Lung (tissue), 12 donors: ENCODE results near the gene SPAM1. TPM values are rescaled to one million over a fixed set of nuclear protein-coding genes. Genes with fewer than 3 reads are reported as not detected.
"Not testable (repeated sequence)": the region's sequence is repeated elsewhere in the genome, so short reads cannot be mapped to it uniquely, and the experiment has no call there.

ENCODE experiments used
- ATAC-seq: fragments of 200-7000 bp; cut with Tn5 transposase; one replicate; pipeline ENCODE4 v1.9.1; 2020; ENCODE audit warnings: moderate number of reproducible peaks; ENCODE audit not compliant: insufficient read depth, low FRiP score
- DNase-seq, 3 donors: peaks; one replicate each; pipeline ENCODE4 v3.0.0-alpha.2; 2013 to 2017
- H3K27ac ChIP-seq, 2 donors: one replicate each; pipeline ENCODE4 v1.5.1; 2013; ENCODE audit warnings: mild to moderate bottlenecking in 2 of 2, moderate library complexity in 2 of 2, control low read depth in 1 of 2, inconsistent platforms in 1 of 2, low read depth in 1 of 2, low read length in 1 of 2
- H3K27me3 ChIP-seq, 3 donors: one replicate each; pipeline ENCODE4 v1.5.1; 2013; ENCODE audit warnings: low read length in 2 of 3; ENCODE audit not compliant: control insufficient read depth in 3 of 3, insufficient read depth in 3 of 3
- H3K36me3 ChIP-seq, 4 donors: one replicate each; pipeline ENCODE4 v1.5.1; 2013; ENCODE audit warnings: low read length in 4 of 4, mild to moderate bottlenecking in 1 of 4, moderate library complexity in 1 of 4; ENCODE audit not compliant: control insufficient read depth in 4 of 4, insufficient read depth in 4 of 4
- H3K4me1 ChIP-seq, 5 donors: one replicate each; pipeline ENCODE4 v1.5.1; 2013; ENCODE audit warnings: low read length in 5 of 5, mild to moderate bottlenecking in 2 of 5, moderate library complexity in 1 of 5; ENCODE audit not compliant: control insufficient read depth in 5 of 5, insufficient read depth in 5 of 5
- H3K4me3 ChIP-seq: one replicate; pipeline ENCODE4 v1.5.1; 2013; ENCODE audit warnings: mild to moderate bottlenecking, control low read depth, moderate library complexity
- H3K9ac ChIP-seq, 2 donors: one replicate each; pipeline ENCODE4 v1.5.1; 2013; ENCODE audit warnings: low read length in 2 of 2, control low read depth in 1 of 2; ENCODE audit not compliant: insufficient read depth in 1 of 2
- H3K9me3 ChIP-seq, 4 donors: one replicate each; pipeline ENCODE4 v1.5.1; 2013; ENCODE audit warnings: low read length in 3 of 4, mild to moderate bottlenecking in 1 of 4, moderate library complexity in 1 of 4; ENCODE audit not compliant: control insufficient read depth in 4 of 4, insufficient read depth in 3 of 4
- WGBS, 2 donors: extraction: QIAGEN DNeasy Blood & Tissue Kit; methylation state at CpG; one replicate each; pipeline ENCODE4 v1.1.7; 2013; 5-methylcytosine and 5-hydroxymethylcytosine counted together
- polyA plus RNA-seq, 2 donors: library from polyadenylated mRNA; stranded (reverse); fragments of 200-250 nt; gene quantifications; one replicate each; pipeline ENCODE4 v1.2.1, GENCODE V29; 2013
- total RNA-seq, 2 donors: library from RNA; depleted of rRNA in 1 of 2; stranded (reverse); fragments of >200 nt in 1 of 2; gene quantifications; one replicate each; pipeline ENCODE4 v1.2.1, GENCODE V29; 2014 to 2021
- TF ChIP-seq, protein P1 (sequence below): IDR thresholded peaks from 2 replicates; pipeline ENCODE4 v1.5.1; 2012; ENCODE audit warnings: mild to moderate bottlenecking; ENCODE audit errors: control extremely low read depth, extremely low read depth
- donor health status: control.
- donor health status: control.
- donor health status: Bipolar disorder and iron deficiency.
- donor health status: healthy.
- donor health status: DM: yes; HTN: yes; CAD: no.

SPAM1 gene
- total and polyA plus RNA-seq, 4 donors = not detected

DNA sequence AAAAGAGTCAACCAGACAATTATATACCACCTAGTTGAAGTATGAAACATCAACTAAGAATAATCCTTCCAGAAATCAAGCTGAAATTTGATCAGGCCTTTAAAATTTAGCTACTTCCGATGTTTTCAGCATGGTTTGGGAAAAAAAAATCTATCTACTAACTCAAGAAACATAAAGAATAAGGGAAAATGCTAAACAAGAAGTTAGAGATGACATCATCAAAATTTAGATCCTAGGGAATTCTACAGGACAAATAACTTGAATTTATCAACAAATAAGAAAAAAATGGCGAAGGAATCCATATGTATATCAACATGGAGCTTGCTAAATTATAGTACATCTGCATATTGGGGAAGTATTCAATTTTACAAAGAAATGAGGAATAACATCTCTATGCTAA, 43.7 kb upstream of the SPAM1 start:
- Histone ChIP-seq H3K9me3 (no peaks in the 10 kb centered on the region), H3K36me3 (no peaks in the 10 kb centered on the region), H3K27me3 (no peaks in the 10 kb centered on the region), H3K27ac (no peak overlapping the region), H3K9ac (no peak overlapping the region), H3K4me1 (peaks cover 0 to 2% (median 0%) of the 10 kb centered on the region in 5 donors), H3K4me3 (no peak overlapping the region)
- WGBS, 2 donors = 59 to 96% methylated on average over 2 of the region's 2 CpGs
- ATAC-seq (no peak), DNase-seq (no peak)
- TF ChIP-seq, protein P1, sequence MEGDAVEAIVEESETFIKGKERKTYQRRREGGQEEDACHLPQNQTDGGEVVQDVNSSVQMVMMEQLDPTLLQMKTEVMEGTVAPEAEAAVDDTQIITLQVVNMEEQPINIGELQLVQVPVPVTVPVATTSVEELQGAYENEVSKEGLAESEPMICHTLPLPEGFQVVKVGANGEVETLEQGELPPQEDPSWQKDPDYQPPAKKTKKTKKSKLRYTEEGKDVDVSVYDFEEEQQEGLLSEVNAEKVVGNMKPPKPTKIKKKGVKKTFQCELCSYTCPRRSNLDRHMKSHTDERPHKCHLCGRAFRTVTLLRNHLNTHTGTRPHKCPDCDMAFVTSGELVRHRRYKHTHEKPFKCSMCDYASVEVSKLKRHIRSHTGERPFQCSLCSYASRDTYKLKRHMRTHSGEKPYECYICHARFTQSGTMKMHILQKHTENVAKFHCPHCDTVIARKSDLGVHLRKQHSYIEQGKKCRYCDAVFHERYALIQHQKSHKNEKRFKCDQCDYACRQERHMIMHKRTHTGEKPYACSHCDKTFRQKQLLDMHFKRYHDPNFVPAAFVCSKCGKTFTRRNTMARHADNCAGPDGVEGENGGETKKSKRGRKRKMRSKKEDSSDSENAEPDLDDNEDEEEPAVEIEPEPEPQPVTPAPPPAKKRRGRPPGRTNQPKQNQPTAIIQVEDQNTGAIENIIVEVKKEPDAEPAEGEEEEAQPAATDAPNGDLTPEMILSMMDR = no peak

DNA sequence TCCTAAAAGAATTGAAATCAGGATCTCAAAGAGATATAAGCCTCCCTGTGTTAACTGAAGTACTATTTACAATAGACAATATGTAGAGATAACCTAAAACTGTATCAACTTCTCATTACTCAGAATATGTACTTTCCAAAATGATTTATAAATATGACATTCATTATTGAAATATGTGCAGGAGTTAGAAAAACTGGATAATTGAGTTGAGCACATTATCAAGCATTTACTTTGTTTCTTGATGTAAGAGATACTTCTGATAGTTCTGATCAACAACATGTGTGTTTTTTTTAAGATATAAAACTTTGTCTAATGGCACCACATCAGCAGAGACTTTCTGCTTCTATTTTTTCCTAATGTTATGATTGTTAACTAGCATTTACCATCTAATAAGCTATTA, 41.9 kb upstream of the SPAM1 start:
- ATAC-seq (no peak), DNase-seq (no peak)
- Histone ChIP-seq H3K9me3 (no peaks in the 10 kb centered on the region), H3K4me1 (peaks cover 0 to 2% (median 0%) of the 10 kb centered on the region in 5 donors), H3K9ac (no peak overlapping the region), H3K4me3 (no peak overlapping the region), H3K36me3 (no peaks in the 10 kb centered on the region), H3K27ac (no peak overlapping the region), H3K27me3 (no peaks in the 10 kb centered on the region)
- TF ChIP-seq, protein P1 = no peak

DNA sequence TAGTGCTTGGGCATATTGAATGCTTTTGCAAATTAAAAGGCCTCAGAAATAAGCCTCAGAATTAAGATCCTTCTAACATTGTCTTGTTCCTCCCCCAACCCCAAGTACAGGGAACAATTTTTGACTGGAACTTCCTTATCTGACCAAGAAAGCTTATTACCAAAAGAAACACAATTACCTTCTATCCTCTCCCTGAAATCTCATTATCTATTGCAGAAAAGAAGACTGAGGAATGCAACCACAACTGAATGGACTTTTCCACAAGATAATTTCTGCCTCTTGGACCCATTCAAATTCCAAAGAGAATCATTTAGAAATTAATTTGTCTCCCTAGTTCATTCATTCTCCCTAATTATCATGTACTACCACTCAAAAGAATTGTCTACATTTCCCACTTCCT, 36.8 kb upstream of the SPAM1 start:
- H3K27me3 ChIP-seq = no peaks in the 10 kb centered on the region
- TF ChIP-seq, protein P1 = no peak
- ATAC-seq = no peak
- peaks cover 0 to 4% (median 0%) of the 10 kb centered on the region in 4 donors for H3K9me3 ChIP-seq
- H3K27ac ChIP-seq = no peak overlapping the region
- no peaks in the 10 kb centered on the region for H3K4me1 ChIP-seq
- H3K9ac ChIP-seq = no peak overlapping the region
- no peaks in the 10 kb centered on the region for H3K36me3 ChIP-seq
- no peak overlapping the region for H3K4me3 ChIP-seq
- no peak for DNase-seq

DNA sequence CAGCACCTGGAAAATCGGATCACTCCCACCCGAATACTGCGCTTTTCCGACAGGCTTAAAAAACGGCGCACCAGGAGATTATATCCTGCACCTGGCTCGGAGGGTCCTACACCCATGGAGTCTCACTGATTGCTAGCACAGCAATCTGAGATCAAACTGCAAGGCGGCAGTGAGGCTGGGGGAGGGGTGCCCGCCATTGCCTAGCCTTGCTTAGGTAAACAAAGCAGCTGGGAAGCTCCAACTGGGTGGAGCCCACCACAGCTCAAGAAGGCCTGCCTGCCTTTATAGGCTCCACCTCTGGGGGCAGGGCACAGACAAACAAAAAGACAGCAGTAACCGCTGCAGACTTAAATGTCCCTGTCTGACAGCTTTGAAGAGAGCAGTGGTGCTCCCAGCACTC, 30.3 kb upstream of the SPAM1 start:
- not testable (repeated sequence) for H3K9ac ChIP-seq, ATAC-seq, H3K36me3 ChIP-seq, H3K4me1 ChIP-seq, H3K27ac ChIP-seq, H3K27me3 ChIP-seq, H3K9me3 ChIP-seq, DNase-seq, H3K4me3 ChIP-seq
- 92 to 95% methylated on average over 10 of the region's 10 CpGs for WGBS, 2 donors
